ENCODE results near the gene NPC1L1.

NPC1L1 gene, protein sequence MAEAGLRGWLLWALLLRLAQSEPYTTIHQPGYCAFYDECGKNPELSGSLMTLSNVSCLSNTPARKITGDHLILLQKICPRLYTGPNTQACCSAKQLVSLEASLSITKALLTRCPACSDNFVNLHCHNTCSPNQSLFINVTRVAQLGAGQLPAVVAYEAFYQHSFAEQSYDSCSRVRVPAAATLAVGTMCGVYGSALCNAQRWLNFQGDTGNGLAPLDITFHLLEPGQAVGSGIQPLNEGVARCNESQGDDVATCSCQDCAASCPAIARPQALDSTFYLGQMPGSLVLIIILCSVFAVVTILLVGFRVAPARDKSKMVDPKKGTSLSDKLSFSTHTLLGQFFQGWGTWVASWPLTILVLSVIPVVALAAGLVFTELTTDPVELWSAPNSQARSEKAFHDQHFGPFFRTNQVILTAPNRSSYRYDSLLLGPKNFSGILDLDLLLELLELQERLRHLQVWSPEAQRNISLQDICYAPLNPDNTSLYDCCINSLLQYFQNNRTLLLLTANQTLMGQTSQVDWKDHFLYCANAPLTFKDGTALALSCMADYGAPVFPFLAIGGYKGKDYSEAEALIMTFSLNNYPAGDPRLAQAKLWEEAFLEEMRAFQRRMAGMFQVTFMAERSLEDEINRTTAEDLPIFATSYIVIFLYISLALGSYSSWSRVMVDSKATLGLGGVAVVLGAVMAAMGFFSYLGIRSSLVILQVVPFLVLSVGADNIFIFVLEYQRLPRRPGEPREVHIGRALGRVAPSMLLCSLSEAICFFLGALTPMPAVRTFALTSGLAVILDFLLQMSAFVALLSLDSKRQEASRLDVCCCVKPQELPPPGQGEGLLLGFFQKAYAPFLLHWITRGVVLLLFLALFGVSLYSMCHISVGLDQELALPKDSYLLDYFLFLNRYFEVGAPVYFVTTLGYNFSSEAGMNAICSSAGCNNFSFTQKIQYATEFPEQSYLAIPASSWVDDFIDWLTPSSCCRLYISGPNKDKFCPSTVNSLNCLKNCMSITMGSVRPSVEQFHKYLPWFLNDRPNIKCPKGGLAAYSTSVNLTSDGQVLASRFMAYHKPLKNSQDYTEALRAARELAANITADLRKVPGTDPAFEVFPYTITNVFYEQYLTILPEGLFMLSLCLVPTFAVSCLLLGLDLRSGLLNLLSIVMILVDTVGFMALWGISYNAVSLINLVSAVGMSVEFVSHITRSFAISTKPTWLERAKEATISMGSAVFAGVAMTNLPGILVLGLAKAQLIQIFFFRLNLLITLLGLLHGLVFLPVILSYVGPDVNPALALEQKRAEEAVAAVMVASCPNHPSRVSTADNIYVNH (N-terminal part only)

DNA sequence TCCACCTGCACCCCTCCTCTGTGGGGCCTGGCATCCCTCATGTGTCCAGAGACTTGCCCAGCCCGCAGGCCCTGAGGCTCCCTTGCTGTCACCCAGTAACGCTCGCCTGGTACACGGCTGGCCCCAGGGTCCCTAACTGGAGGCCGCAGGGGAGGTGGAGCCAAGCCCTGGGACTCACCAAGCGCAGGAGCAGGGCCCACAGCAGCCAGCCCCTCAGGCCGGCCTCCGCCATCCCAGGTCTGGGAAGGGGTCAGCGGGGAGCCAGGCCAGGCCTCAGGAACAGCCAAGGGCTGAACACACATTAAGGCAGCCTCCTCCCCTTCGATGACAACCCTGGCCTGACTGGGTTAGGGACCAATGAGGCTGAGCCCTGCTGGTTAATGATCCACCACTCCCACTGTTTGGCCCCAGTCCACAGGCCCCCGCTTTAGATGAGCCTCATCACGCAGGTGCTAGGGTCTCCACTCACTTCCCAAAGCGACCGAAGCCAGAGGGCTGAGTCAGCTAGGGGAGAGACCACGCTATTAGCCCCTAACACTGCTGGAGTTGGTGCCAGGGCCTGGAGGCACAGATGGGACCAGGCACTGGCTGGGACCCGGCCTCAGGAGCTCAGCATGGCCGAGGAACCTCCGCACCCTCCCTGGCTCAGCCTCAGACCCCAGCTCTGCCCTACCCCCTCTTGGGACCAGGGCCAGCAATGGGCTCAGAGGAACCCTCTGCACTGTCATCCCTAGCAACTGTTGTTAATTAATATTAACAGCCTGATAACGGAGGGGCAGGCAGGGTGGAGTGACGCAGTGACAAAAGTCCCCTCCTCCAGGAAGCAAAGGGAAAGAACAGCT lies at the start of gene NPC1L1:
NPC1L1 (minus strand) TSS at position 303 of the 842 bp plus-strand sequence; CDS start at position 232, 71 bp downstream.
- no peak for FAIRE-seq
- no peak for DNase-seq (ENCODE audit: low spot score)

DNA sequence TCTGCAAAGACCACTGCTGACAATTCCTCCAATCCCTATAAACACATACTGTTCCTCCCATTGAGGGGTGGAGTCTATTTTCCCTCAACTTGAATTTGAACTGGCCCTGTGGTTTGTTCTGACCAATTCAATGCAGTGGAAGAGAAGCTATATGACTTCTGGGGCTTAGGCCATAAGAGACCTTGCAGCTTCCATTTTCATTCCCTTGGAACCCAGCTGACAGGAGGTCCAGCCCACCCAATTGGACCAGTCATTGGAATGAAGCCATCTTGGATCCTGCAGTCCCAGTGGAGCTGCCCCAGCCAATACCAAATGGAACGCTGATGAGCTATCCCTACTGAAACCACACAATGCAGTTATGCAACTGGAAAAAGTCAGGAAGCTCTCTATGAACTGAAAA lies 49.8 kb upstream of the NPC1L1 start:
- DNase-seq (ENCODE audit: low spot score) (no peak), FAIRE-seq (no peak)

DNA sequence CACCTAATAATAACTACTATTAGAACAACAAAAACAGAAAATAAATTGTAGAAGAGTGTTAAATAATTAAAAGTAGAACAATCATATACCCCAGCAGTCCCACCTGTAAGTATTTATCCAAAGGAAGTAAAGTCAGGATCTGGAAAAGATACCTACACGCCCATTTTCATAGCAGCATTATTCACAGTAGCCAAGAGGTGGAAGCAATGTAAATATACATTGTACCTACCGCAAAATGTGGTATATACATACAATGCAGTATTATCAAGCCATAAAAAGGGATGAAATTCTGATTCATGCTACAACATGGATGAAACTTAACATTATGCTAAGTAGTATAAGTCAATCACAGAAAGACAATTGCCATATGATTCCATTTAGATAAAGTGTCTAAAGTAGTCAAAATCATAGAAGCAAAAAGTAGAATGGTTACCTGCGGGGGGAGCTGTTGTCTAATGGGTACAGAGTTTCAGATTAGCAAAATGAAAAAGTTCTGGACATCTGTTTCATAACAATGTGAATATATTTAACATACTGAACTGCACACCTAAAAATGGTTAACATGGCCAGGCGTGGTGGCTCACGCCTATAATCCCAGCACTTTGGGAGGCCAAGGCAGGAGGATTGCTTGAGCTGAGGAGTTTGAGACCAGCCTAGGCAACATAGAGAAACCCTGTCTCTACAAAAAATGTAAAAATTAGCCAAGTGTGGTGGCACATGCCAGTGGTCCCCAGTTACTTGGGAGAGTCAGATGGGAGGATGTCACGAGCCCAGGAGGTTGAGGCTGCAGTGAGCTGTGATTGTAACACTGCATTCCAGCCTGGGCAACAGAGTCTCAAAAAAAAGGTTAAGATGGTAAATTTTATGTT lies 46.9 kb upstream of the NPC1L1 start:
- peak; percentile 56 for DNase-seq (ENCODE audit: low spot score)
- peak; percentile 81 for FAIRE-seq

DNA sequence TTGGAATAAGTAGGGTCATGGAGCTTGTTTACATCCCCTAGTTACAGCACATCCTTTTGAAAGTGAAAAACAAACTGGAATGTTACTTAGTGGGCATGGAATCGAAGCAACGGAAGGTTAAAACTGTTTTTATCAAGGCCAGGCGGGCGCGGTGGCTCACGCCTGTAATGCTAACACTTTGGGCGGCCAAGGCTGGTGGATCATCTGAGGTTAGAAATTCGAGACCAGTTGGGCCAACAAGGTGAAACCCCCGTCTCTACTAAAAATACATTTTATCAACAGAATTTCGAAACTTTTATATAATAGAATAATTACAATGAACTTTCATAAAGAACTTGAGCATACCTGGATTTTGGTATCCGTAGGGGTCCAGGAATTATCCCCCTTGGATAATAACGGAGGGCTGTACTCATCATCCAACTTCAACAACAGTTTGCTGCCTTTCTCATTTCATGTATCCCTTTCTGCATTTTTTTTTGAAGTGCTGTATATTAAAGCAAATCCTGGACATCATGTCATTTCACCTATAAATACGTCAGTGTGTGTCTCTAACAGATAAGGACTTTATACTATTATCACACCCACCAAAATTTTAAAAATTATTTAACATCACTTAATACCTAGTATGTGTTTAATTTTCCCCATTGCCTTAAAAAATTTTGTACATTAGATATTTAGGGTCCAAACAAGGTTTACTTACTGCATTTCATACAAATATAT lies 42.2 kb upstream of the NPC1L1 start:
- FAIRE-seq, result no peak

DNA sequence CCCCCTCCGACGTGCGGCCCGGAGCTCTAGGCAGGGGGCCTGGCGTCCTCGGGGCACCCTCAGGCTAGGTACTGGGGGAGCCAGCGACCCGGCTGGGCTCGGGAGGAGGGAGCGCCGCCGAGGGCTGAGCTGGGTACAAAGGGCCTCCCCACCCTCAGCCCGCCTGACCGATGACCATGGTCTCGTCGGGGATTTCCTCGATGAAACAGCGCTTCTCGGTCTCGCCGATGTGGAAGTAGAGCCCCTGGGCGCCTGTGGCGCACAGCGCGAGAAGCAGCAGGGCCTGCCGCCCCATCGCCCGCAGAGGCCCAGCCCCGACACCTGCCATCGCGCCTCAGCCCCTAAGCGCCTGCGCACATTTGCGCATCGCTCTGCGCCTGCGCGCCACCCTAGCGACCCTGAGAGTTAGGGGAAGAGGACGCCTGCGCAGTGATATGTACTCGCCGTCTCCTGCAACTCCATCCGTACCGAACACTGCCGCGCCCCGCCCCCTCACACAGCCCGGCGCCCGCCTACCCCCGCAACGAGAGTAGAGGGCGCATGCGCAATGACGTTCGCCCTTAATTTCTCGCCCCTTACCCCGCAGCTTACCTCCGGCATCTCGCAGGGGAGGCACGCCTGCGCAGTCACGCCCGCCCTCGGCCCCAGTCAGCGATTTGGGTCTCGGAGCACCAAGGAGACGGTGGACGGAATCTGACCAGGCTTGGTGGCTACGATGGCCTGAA lies 40.9 kb upstream of the NPC1L1 start, which contains the start of gene TMED4:
TMED4 (minus strand) TSS at position 353 of the 725 bp plus-strand sequence; CDS start at position 328, 25 bp downstream.
- DNase-seq (ENCODE audit: low spot score) (peak; percentile 99), FAIRE-seq (peak; percentile 80)

More for the DNA sequence above, 42.2 kb upstream of the NPC1L1 start:
- DNase-seq (ENCODE audit: low spot score), result no peak

DNA sequence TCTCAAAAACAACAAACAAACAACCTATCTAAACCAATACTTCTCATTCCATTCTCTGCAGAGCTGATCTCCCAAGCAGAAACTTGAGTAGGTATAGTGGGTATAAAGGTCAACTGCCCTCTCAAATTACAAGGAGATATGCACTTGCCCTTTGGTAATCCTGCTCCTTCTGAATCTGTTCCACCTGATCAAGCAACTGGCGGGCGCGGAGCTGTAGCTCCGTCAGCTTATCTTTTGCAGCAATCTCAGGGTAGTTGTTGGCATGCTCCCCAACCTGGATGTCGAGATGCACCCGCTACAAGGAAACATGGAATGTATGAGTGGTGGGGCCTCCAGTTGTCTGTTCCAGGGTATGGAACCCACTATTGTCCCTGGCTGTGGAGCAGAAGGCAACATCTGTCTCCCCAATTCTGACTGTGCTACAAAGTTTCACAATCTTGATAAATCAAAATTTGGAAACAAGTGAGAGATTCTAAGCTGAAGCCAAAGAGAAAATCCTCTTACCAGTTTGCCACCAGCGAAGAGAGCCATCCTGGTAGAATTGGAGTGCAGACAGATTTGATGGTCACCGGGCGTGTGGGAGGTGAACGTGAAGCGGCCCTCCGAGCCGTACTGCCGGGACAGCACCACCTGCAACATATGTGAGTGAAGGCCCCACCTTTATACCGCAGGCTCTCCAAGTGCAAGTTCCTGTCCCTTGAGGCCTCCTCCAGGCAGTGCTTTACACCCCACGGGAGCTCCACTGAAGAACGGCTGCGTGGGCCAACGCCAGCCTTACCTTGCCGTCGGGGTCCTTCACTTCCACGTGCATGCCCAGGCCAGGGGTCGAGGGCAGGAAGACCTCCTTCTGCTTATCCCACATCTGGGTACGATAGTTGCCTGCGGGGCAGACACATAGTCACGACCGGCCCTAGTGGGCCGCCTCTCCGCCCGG lies 40.1 kb upstream of the NPC1L1 start:
- DNase-seq (ENCODE audit: low spot score), result no peak
- FAIRE-seq, result no peak

DNA sequence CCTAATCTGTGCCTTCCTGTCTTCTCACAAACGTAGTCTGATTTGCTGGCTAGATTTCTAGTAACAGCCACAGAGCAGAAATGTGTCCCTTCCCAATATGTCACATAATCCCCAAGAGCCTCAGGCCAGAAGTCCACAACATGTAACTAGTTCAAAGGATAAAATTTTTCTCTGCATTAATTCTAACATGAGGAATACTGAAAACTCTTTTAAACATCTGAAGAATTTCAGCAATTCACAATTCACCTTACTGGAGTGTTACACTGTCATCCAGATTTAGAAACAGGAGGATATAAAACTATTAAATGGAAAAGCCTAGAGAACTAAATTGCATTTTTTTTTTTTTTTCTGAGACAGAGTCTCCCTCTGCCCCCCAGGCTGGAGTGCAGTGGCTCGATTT lies 35.1 kb upstream of the NPC1L1 start:
- FAIRE-seq, result no peak
- no peak for DNase-seq (ENCODE audit: low spot score)

DNA sequence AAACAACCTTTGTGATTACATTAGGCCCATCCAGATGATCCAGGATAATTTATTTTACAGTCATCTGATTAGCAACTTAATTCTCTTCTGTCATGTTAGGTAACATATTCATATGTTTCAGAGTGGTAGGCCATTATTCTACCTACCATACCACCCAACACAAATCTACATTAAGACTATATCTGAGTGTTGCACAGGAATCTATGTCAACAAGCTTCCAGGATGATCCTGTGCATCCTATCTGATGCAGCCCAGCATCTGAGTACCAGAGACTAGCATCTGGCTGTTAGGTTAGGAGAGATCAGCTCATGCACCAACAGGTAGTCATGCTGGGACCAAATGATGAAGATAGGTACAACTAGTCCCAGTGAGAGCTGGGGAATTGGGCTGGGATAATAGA lies 33.9 kb upstream of the NPC1L1 start:
- FAIRE-seq (no peak), DNase-seq (ENCODE audit: low spot score) (no peak)

DNA sequence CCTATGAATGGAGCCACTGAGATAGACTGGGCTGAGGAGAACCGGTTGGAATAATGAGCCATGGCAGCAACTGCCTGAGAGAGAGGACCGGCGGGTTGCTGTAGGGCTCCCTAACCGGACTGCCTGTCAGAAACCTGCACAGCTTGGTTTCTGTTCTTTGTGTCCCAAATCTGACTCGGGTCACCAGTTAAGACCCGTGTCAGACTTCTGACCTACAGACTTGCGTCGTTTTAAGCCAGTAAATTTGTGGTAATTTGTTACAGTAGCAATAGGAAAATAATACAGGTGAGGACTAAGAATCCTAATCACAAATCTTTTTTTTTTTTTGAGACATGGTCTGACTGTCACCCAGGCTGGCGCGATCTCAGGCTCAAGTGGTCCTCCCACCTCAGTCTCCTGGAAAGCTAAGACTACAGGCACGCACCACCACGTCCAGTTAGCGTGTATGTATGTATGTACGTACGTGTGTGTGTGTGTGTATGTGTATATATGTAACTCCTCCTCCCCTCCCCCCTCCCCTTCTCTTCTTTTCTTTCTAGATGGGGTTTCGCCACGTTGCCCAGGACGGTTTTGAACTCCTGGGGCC lies 33.2 kb upstream of the NPC1L1 start:
- no peak for DNase-seq (ENCODE audit: low spot score)
- FAIRE-seq, result no peak

DNA sequence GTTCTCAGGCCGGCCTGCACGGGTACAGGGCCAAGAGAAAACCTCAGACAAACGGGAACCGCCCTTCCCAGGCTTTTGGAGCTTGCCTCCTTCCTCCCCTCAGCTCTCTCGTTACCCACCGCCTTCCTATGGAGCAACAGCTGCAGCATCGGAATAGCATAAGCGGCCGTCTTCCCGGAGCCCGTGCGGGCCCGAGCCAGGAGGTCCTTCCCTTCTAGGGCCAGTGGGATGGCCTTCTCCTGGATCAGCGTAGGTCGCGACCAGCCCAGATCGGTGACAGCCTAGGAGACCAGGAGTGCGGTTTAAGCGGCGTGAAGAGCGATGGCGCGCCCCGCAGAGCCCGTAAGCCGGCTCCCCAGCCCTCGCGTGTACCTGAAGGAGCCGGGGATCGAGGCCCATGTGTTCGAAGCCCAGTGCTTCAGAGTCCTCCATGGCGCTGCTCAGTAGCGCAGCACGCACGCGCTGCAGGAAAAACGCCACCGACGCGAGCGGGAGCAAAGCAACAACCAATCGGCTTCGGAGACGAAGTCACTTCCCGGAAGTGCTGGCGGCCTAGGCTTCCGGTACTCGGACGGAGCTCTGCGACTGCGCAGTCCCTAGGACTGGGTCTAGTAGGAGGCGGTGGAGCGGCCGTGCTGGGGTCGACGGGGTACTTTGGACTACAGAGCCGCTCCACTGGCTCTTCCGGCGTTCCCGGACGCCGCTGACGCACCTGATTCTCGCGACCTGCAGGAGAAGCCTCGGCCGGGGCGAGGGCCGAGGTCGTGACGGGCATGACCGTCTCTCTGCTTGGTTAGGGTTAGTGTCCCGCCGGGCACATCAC lies 32.5 kb upstream of the NPC1L1 start, which contains the start of gene DDX56:
DDX56 (minus strand) TSS at position 445 of the 823 bp plus-strand sequence; CDS start at position 432, 13 bp downstream.
- peak; percentile 62 for FAIRE-seq
- peak; percentile 93 for DNase-seq (ENCODE audit: low spot score)

DNA sequence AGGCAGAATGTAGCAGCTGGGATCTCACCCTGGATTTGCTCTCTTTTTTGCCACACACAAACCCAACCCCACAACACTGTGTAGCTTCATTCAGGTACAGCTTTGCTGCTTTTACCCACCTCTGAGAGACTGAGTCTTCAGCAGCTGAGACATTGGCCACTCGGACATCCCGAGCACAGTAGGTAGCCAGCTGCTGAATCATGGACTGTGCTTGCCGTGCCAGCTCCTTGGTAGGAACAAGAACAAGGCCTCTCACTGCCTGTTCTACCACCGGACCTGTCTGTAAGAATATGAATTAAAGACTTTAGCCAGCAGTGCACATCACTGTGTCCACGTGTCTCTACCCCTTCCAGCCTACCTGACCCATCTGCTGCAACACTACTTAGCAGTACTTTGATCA lies 31.6 kb upstream of the NPC1L1 start:
- no peak for FAIRE-seq
- DNase-seq (ENCODE audit: low spot score), result no peak

DNA sequence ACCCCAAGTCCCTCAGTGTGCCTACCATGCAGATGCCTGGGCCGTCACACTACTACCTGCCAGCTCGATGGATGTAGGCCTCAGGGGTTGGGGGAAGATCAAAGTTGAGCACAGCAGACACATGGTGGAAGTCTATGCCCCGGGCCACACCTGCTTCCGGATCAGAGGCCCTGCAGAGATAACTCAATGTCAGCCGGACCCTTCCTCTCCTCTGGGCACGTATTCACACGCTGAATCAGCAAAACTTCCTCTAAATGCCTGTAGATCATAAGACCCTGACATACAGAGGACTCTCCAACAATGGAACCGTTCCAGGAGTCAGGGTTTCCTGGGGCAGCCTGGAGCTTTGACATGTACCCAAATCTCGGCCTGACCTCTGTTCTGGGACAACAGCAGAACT lies 28.8 kb upstream of the NPC1L1 start:
- no peak for FAIRE-seq
- DNase-seq (ENCODE audit: low spot score), result no peak

DNA sequence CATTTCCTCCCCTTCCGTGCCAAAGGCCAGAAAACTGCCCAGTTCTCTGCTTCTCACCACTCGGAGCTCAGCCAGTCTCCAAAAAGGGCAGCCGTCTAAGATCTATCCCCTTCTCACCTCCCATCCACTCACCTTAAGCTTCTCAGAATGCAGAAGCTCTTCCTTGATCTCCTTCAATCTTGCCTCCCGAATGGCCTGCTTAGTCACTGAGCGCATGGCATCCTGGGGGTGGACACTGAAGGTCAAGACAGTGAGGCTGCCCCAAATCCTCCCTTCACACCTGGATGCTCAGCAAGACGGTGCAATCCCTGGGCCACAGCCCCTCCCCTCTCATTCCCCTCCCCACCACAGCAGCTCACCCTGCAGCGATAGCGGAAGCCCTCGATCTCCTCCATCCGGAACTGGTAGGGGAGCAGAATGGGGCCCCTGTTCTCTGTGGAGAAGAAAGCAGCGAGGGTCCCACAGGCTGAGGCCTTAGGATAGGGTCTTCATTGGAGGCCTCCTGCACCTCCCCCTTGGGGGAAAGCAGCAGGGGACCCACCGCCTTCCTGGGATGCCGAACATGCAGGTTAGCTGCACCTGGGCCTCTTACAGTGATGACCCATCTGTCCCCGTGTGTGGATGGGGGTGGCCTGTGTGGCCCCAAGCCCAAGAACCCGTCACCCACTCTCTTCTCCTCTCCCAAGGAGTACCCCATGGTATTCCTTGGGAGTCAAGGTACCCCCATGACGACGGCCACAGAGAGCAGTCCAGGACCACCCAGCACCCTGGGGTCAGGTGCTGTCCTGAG lies 27.8 kb upstream of the NPC1L1 start:
- FAIRE-seq, result no peak
- no peak for DNase-seq (ENCODE audit: low spot score)

DNA sequence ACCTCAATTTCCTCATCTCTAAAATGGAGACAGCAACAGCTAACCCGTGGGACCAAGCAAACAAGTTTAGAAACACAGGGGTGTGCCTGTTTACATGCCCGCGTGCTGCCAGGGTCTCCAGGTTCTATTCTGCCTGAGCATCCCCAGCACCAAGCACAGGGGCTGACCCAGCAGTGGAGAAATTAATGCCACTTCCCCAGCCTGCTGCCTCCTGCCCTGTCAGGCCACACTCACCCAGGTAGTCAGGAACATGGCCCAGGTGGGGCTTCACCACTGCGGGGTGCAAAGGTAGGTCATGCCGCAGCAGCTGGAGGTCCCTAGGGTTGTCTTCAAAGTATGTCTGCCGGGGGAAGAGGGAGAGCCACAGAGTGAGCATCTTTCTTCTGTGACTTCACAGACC lies 26.8 kb upstream of the NPC1L1 start:
- FAIRE-seq, result no peak
- DNase-seq (ENCODE audit: low spot score), result no peak

DNA sequence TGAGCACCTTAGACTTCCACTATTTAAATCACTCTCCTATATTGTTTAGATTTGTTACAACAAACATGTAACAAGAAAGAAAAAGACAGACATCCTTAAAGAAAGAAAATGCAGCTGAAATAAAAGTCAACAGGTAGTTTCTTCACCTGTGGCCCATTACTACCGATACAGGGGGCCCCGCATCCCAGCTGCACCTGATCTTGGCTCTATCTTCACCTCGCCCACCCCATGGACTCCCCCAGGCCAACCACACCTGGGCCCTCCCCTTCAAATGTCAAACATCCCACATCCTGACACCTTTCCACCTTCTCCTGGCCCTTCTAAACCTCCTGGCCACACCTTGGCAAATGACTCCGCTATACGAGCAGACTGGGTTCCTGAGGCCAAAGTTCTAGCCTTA lies 25.6 kb upstream of the NPC1L1 start:
- FAIRE-seq (no peak), DNase-seq (ENCODE audit: low spot score) (no peak)

All from RCC 7860 (cell line).